Measurements from ENCODE around the gene MINK1. TPM values are rescaled to one million over a fixed set of nuclear protein-coding genes. Genes with fewer than 3 reads are reported as not detected.

Gene MINK1
- total and polyA plus RNA-seq, 2 of the 13 experiments (the other 11 are each of a cell fraction or from before 2014, with no cell fraction given), result 17.2 to 63.9 TPM

DNA sequence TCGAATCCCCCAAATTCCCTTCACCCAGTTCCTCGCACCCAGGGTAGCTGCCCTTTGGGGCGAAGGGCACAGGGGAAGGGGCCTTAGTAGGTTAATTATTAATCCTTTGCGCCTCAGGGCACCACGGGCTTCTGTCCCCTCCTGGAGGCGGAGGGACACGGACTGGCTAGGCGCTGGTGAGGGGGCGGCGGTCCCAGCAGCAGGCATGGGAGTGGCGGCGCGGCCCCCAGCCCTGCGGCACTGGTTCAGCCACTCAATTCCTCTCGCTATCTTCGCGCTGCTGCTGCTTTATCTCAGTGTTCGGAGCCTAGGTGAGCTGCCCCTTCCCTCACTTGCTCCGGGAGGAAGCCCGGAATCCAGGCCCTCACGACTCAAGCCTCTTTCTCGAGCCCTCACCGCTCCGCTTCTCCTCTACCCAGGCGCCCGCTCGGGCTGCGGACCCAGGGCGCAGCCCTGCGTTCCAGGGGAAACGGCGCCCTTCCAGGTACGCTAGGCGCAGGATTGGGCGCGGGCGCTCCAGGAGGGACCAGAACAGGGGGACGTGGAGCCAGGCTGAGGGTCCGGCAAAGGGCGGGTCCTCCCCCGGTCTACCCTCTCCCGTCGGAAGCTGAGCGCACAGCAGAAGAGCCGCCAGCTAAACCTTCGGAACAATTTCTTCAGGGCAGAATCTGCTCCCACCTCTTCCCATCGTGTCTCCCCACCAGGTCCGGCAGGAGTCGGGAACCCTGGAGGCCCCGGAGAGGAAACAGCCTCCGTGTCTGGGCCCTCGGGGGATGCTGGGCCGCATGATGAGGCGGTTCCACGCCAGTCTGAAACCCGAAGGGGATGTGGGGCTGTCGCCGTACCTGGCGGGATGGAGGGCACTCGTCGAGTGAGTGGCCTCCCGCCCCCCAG lies 44.1 kb upstream of the MINK1 start, which contains the start of gene GLTPD2 (continued):
- TF ChIP-seq ZBTB8A (CRISPR knock-in tag; IDR thresholded peaks at IDR 0.05; ENCODE audit: borderline replicate concordance, low read depth) (no peak; the same call in 1 of the 2 replicates), SMC3 (IDR thresholded peaks at IDR 0.05; ENCODE audit: low read length) (0 out of 2 replicates have a peak, but pooled peaks have one; percentile 5), PHF5A (CRISPR knock-in tag; IDR thresholded peaks at IDR 0.05; ENCODE audit: low read depth, unreplicated experiment) (peak; percentile 41), CC2D1A (CRISPR knock-in tag; IDR thresholded peaks at IDR 0.05) (no peak), MAFF (IDR thresholded peaks at IDR 0.05; ENCODE audit: low read depth, low read length) (no peak), ZNF3 (CRISPR knock-in tag; IDR thresholded peaks at IDR 0.05) (no peak), ZNF749 (CRISPR knock-in tag; IDR thresholded peaks at IDR 0.05; ENCODE audit: borderline replicate concordance) (0 out of 2 replicates have a peak, but pooled peaks have one; percentile 50), FOXO1 (CRISPR knock-in tag; IDR thresholded peaks at IDR 0.05) (peak; percentile 63; the same call in 1 of the 2 replicates), ZFP37 (CRISPR knock-in tag; IDR thresholded peaks at IDR 0.05; ENCODE audit: borderline replicate concordance) (no peak), SRY (CRISPR knock-in tag; IDR thresholded peaks at IDR 0.05) (peak; percentile 66; the same call in 1 of the 2 replicates), HNRNPL (IDR thresholded peaks at IDR 0.05; ENCODE audit: low read depth, low read length) (peak; percentile 89), PHB2 (IDR thresholded peaks at IDR 0.05; ENCODE audit: partially characterized antibody) (no peak), RARA (CRISPR knock-in tag; IDR thresholded peaks at IDR 0.05) (peak; percentile 73)
- TF ChIP-seq, protein P1, sequence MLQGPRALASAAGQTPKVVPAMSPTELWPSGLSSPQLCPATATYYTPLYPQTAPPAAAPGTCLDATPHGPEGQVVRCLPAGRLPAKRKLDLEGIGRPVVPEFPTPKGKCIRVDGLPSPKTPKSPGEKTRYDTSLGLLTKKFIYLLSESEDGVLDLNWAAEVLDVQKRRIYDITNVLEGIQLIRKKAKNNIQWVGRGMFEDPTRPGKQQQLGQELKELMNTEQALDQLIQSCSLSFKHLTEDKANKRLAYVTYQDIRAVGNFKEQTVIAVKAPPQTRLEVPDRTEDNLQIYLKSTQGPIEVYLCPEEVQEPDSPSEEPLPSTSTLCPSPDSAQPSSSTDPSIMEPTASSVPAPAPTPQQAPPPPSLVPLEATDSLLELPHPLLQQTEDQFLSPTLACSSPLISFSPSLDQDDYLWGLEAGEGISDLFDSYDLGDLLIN (CRISPR knock-in tag; IDR thresholded peaks at IDR 0.05; ENCODE audit: borderline replicate concordance), result no peak
- TF ChIP-seq, protein P2, sequence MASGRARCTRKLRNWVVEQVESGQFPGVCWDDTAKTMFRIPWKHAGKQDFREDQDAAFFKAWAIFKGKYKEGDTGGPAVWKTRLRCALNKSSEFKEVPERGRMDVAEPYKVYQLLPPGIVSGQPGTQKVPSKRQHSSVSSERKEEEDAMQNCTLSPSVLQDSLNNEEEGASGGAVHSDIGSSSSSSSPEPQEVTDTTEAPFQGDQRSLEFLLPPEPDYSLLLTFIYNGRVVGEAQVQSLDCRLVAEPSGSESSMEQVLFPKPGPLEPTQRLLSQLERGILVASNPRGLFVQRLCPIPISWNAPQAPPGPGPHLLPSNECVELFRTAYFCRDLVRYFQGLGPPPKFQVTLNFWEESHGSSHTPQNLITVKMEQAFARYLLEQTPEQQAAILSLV (CRISPR knock-in tag; IDR thresholded peaks at IDR 0.05; ENCODE audit: borderline replicate concordance), result peak; percentile 63; the same call in 1 of the 2 replicates
- TF ChIP-seq, protein P3, sequence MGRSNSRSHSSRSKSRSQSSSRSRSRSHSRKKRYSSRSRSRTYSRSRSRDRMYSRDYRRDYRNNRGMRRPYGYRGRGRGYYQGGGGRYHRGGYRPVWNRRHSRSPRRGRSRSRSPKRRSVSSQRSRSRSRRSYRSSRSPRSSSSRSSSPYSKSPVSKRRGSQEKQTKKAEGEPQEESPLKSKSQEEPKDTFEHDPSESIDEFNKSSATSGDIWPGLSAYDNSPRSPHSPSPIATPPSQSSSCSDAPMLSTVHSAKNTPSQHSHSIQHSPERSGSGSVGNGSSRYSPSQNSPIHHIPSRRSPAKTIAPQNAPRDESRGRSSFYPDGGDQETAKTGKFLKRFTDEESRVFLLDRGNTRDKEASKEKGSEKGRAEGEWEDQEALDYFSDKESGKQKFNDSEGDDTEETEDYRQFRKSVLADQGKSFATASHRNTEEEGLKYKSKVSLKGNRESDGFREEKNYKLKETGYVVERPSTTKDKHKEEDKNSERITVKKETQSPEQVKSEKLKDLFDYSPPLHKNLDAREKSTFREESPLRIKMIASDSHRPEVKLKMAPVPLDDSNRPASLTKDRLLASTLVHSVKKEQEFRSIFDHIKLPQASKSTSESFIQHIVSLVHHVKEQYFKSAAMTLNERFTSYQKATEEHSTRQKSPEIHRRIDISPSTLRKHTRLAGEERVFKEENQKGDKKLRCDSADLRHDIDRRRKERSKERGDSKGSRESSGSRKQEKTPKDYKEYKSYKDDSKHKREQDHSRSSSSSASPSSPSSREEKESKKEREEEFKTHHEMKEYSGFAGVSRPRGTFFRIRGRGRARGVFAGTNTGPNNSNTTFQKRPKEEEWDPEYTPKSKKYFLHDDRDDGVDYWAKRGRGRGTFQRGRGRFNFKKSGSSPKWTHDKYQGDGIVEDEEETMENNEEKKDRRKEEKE (IDR thresholded peaks at IDR 0.05), result no peak
- TF ChIP-seq, protein P4, sequence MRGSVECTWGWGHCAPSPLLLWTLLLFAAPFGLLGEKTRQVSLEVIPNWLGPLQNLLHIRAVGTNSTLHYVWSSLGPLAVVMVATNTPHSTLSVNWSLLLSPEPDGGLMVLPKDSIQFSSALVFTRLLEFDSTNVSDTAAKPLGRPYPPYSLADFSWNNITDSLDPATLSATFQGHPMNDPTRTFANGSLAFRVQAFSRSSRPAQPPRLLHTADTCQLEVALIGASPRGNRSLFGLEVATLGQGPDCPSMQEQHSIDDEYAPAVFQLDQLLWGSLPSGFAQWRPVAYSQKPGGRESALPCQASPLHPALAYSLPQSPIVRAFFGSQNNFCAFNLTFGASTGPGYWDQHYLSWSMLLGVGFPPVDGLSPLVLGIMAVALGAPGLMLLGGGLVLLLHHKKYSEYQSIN (CRISPR knock-in tag; IDR thresholded peaks at IDR 0.05; ENCODE audit: borderline replicate concordance), result peak; percentile 8; the same call in 1 of the 2 replicates
- TF ChIP-seq, protein P5, sequence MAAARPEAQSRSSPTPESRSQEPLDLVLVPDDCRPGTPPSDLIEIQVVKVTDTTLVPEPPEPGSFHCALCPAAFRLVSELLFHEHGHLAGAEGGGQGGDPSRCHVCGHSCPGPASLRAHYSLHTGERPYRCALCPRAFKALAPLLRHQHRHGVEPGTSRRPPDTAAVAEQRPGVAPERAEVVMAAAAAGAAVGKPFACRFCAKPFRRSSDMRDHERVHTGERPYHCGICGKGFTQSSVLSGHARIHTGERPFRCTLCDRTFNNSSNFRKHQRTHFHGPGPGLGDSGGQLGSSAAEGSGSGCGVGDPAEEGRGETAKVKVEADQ (CRISPR knock-in tag; IDR thresholded peaks at IDR 0.05; ENCODE audit: borderline replicate concordance), result no peak
- TF ChIP-seq, protein P6, sequence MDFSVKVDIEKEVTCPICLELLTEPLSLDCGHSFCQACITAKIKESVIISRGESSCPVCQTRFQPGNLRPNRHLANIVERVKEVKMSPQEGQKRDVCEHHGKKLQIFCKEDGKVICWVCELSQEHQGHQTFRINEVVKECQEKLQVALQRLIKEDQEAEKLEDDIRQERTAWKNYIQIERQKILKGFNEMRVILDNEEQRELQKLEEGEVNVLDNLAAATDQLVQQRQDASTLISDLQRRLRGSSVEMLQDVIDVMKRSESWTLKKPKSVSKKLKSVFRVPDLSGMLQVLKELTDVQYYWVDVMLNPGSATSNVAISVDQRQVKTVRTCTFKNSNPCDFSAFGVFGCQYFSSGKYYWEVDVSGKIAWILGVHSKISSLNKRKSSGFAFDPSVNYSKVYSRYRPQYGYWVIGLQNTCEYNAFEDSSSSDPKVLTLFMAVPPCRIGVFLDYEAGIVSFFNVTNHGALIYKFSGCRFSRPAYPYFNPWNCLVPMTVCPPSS (IDR thresholded peaks at IDR 0.05), result no peak
